Loucy (cell line): ENCODE measurements around the gene FOXK2.
A peak's percentile ranks its signal among the peaks of the same experiment; 100 is the strongest.

Source experiments
- H2AFZ ChIP-seq: fragments of 200-600 bp; sonication (generic); 2 replicates; pipeline ENCODE4 v1.6.0; 2016; ENCODE audit warnings: antibody characterized with exemption, mild to moderate bottlenecking, low read length, moderate library complexity
- H3F3A ChIP-seq: fragments of 200-600 bp; 2 replicates; pipeline ENCODE4 v1.6.0; 2016; ENCODE audit warnings: antibody characterized with exemption, low read depth, mild to moderate bottlenecking
- H3K27me3 ChIP-seq: fragments of 200-600 bp; sonication (generic); 2 replicates; pipeline ENCODE4 v1.6.1; 2014; ENCODE audit warnings: low read length, mild to moderate bottlenecking; ENCODE audit not compliant: insufficient read depth, poor library complexity, severe bottlenecking
- H3K36me3 ChIP-seq: fragments of 200-600 bp; sonication (generic); 2 replicates; pipeline ENCODE4 v1.6.1; 2016; ENCODE audit warnings: low read length; ENCODE audit not compliant: insufficient read depth
- H3K4me1 ChIP-seq: fragments of 200-600 bp; sonication (generic); 2 replicates; pipeline ENCODE4 v1.5.1; 2014; ENCODE audit warnings: low read length, mild to moderate bottlenecking; ENCODE audit not compliant: insufficient read depth, poor library complexity, severe bottlenecking
- H3K4me2 ChIP-seq: fragments of 200-600 bp; sonication (generic); 2 replicates; pipeline ENCODE4 v1.6.0; 2014; ENCODE audit warnings: antibody characterized with exemption, low read length, low read depth, mild to moderate bottlenecking; ENCODE audit not compliant: poor library complexity, severe bottlenecking
- H3K4me3 ChIP-seq: fragments of 200-600 bp; sonication (generic); 2 replicates; pipeline ENCODE4 v1.5.1; 2014; ENCODE audit warnings: low read length, mild to moderate bottlenecking, mixed read lengths; ENCODE audit not compliant: poor library complexity, severe bottlenecking
- H3K79me2 ChIP-seq: fragments of 200-600 bp; sonication (generic); 2 replicates; pipeline ENCODE4 v1.6.1; 2014; ENCODE audit warnings: low read length; ENCODE audit not compliant: insufficient read depth
- H3K9ac ChIP-seq: fragments of 200-600 bp; sonication (generic); 2 replicates; pipeline ENCODE4 v1.6.0; 2014; ENCODE audit warnings: mild to moderate bottlenecking, low read depth, low read length, moderate library complexity; ENCODE audit not compliant: poor library complexity, severe bottlenecking
- H3K9me2 ChIP-seq: fragments of 200-600 bp; sonication (generic); replicated peaks from 2 replicates; pipeline ENCODE4 v1.6.1; 2016; ENCODE audit warnings: low read depth, low read length, mixed read lengths
- H3K9me3 ChIP-seq: fragments of 200-600 bp; sonication (generic); 2 replicates; pipeline ENCODE4 v1.6.1; 2014; ENCODE audit warnings: mild to moderate bottlenecking, antibody characterized with exemption, low read length, low read depth; ENCODE audit not compliant: insufficient read depth
- H4K20me1 ChIP-seq: fragments of 200-600 bp; sonication (generic); 2 replicates; pipeline ENCODE4 v1.6.0; 2014; ENCODE audit warnings: antibody characterized with exemption, low read length, mild to moderate bottlenecking; ENCODE audit not compliant: insufficient read depth, poor library complexity, severe bottlenecking
- EZH2phosphoT487 ChIP-seq: fragments of 200-600 bp; IDR thresholded peaks from 2 replicates; pipeline ENCODE4 v1.6.1; 2018; ENCODE audit warnings: antibody characterized with exemption, mild to moderate bottlenecking, moderate library complexity, borderline replicate concordance
- TF ChIP-seq, protein P1 (sequence below): fragments of 200-600 bp; sonication (generic); conservative IDR thresholded peaks from 2 replicates; pipeline ENCODE4 v1.5.1; 2014; ENCODE audit warnings: mild to moderate bottlenecking, antibody characterized with exemption, low read length

Gene FOXK2

GRCh38 chr17:82613283-82614094, 94.0 kb downstream of the FOXK2 start:
- Histone ChIP-seq H3F3A (no peaks in the 10 kb centered on the region; the same call in 1 of the 2 replicates), H3K9me2 (no peaks in the 10 kb centered on the region), H3K79me2 (no peaks in the 10 kb centered on the region), H4K20me1 (no peaks in the 10 kb centered on the region), H3K4me1 (no peaks in the 10 kb centered on the region), H3K27me3 (no peaks in the 10 kb centered on the region), H2AFZ (no peak overlapping the region), H3K9me3 (no peaks in the 10 kb centered on the region), H3K4me2 (no peak overlapping the region), H3K9ac (no peak overlapping the region), H3K4me3 (no peak overlapping the region), H3K36me3 (peaks cover 50% of the 10 kb centered on the region; the same call in 1 of the 2 replicates)
- TF ChIP-seq, protein P1, sequence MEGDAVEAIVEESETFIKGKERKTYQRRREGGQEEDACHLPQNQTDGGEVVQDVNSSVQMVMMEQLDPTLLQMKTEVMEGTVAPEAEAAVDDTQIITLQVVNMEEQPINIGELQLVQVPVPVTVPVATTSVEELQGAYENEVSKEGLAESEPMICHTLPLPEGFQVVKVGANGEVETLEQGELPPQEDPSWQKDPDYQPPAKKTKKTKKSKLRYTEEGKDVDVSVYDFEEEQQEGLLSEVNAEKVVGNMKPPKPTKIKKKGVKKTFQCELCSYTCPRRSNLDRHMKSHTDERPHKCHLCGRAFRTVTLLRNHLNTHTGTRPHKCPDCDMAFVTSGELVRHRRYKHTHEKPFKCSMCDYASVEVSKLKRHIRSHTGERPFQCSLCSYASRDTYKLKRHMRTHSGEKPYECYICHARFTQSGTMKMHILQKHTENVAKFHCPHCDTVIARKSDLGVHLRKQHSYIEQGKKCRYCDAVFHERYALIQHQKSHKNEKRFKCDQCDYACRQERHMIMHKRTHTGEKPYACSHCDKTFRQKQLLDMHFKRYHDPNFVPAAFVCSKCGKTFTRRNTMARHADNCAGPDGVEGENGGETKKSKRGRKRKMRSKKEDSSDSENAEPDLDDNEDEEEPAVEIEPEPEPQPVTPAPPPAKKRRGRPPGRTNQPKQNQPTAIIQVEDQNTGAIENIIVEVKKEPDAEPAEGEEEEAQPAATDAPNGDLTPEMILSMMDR: no peak
- TF ChIP-seq EZH2phosphoT487: no peak

DNA sequence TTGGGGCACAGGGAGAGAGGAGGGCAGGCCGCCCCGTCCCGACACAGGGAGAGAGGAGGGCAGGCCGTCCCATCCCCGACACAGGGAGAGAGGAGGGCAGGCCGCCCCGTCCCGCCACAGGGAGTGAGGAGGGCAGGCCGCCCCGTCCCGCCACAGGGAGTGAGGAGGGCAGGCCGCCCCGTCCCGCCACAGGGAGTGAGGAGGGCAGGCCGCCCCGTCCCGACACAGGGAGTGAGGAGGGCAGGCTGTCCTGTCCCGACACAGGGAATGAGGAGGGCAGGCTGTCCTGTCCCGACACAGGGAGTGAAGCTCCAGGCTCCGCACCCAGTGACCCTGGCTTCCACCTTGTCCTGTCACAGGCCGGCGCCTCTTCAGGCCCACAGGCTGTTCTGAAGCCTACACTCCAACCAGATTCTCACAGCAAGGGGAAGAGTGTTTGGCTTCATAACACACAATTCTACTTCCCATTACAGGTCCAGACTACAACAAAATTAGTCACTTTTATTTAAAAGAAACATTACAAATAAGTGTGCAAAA, 94.6 kb downstream of the FOXK2 start:
- Histone ChIP-seq H3K9me2 (no peaks in the 10 kb centered on the region), H3K36me3 (peaks cover 56% of the 10 kb centered on the region; the same call in 1 of the 2 replicates)

GRCh38 chr17:82615084-82616020, 95.8 kb downstream of the FOXK2 start:
- Histone ChIP-seq H3K9me3 (no peaks in the 10 kb centered on the region), H3K27me3 (no peaks in the 10 kb centered on the region), H3K4me1 (no peaks in the 10 kb centered on the region), H2AFZ (no peak overlapping the region), H3F3A (no peaks in the 10 kb centered on the region; the same call in 1 of the 2 replicates), H3K9ac (no peak overlapping the region), H3K79me2 (no peaks in the 10 kb centered on the region), H3K36me3 (peaks cover 68% of the 10 kb centered on the region; the same call in 1 of the 2 replicates), H3K4me3 (no peak overlapping the region), H3K9me2 (no peaks in the 10 kb centered on the region), H4K20me1 (no peaks in the 10 kb centered on the region), H3K4me2 (no peak overlapping the region)
- TF ChIP-seq, protein P1: peak; percentile 43
- TF ChIP-seq EZH2phosphoT487: no peak

More for the DNA sequence above, 94.6 kb downstream of the FOXK2 start:
- Histone ChIP-seq H3K4me1 (no peaks in the 10 kb centered on the region), H3K9me3 (no peaks in the 10 kb centered on the region), H3K79me2 (no peaks in the 10 kb centered on the region), H3K9ac (no peak overlapping the region), H3K27me3 (no peaks in the 10 kb centered on the region), H2AFZ (no peak overlapping the region), H4K20me1 (no peaks in the 10 kb centered on the region), H3K4me3 (no peak overlapping the region), H3K4me2 (no peak overlapping the region), H3F3A (no peaks in the 10 kb centered on the region; the same call in 1 of the 2 replicates)
- TF ChIP-seq, protein P1: no peak
- TF ChIP-seq EZH2phosphoT487: no peak
